CD14-positive monocyte (primary cell): ENCODE data around the gene HEPACAM. TPM values are rescaled to one million over a fixed set of nuclear protein-coding genes. Genes with fewer than 3 reads are reported as not detected.
A peak's percentile ranks its signal among the peaks of the same experiment; 100 is the strongest.

Experiments used
- DNase-seq, 3 donors: peaks; one replicate each; pipeline ENCODE4 v3.0.0-alpha.2; 2011 to 2022
- H2AFZ ChIP-seq: 2 replicates; pipeline ENCODE4 v1.6.0; 2012; ENCODE audit warnings: mild to moderate bottlenecking, low read depth, low read length, inconsistent platforms; ENCODE audit not compliant: insufficient read depth, poor library complexity, severe bottlenecking
- H3K27ac ChIP-seq, 2 donors: 1 replicate in 1 of 2; 2 replicates in 1 of 2; pipeline ENCODE4 v1.5.1; 2012 to 2013; ENCODE audit warnings: low read length in 2 of 2, control low read depth in 1 of 2, inconsistent platforms in 1 of 2, low read depth in 1 of 2, mild to moderate bottlenecking in 1 of 2
- H3K27me3 ChIP-seq, 2 donors: one replicate each; pipeline versions ENCODE4 v1.6.0 to v1.6.1; 2011 to 2013; ENCODE audit warnings: low read length in 2 of 2; ENCODE audit not compliant: control insufficient read depth in 2 of 2, insufficient read depth in 2 of 2
- H3K36me3 ChIP-seq, 2 donors: replicated peaks in 1 of 2; 1 replicate in 1 of 2; 2 replicates in 1 of 2; pipeline versions ENCODE4 v1.5.1 to v1.6.1; 2012 to 2013; ENCODE audit warnings: low read length in 2 of 2, control low read depth in 1 of 2, inconsistent platforms in 1 of 2, mild to moderate bottlenecking in 1 of 2; ENCODE audit not compliant: insufficient read depth in 2 of 2, control insufficient read depth in 1 of 2
- H3K4me1 ChIP-seq, 2 donors: 1 replicate in 1 of 2; 2 replicates in 1 of 2; pipeline versions ENCODE4 v1.5.1 to v1.6.1; 2012 to 2013; ENCODE audit warnings: low read length in 2 of 2, control low read depth in 1 of 2, inconsistent platforms in 1 of 2, mild to moderate bottlenecking in 1 of 2, moderate library complexity in 1 of 2; ENCODE audit not compliant: insufficient read depth in 2 of 2, control insufficient read depth in 1 of 2
- H3K4me2 ChIP-seq: replicated peaks from 2 replicates; pipeline ENCODE3; 2012; ENCODE audit warnings: low read length, moderate library complexity, mild to moderate bottlenecking; ENCODE audit not compliant: poor library complexity, severe bottlenecking; ENCODE audit errors: extremely low read depth
- H3K4me3 ChIP-seq, 3 experiments: fragments of 200-600 bp in 1 of 3; sonication (generic) in 1 of 3; replicated peaks in 1 of 3; 1 replicate in 2 of 3; 2 replicates in 1 of 3; pipeline ENCODE4 v1.5.1; 2011 to 2013; ENCODE audit warnings: low read length in 3 of 3, mild to moderate bottlenecking in 3 of 3, control low read depth in 2 of 3, low read depth in 2 of 3, inconsistent platforms in 1 of 3, moderate library complexity in 1 of 3
- H3K79me2 ChIP-seq: 2 replicates; pipeline ENCODE4 v1.6.0; 2012; ENCODE audit warnings: mild to moderate bottlenecking, control low read depth, inconsistent platforms, low read length, moderate library complexity; ENCODE audit not compliant: insufficient read depth
- H3K9ac ChIP-seq: 2 replicates; pipeline ENCODE4 v1.6.0; 2017; ENCODE audit warnings: low read length, mild to moderate bottlenecking; ENCODE audit not compliant: insufficient read depth, poor library complexity, severe bottlenecking
- H3K9me3 ChIP-seq, 2 donors: replicated peaks in 1 of 2; 1 replicate in 1 of 2; 2 replicates in 1 of 2; pipeline versions ENCODE4 v1.5.1 to v1.6.1; 2012 to 2013; ENCODE audit warnings: low read length in 2 of 2, control low read depth in 1 of 2; ENCODE audit not compliant: control insufficient read depth in 1 of 2, insufficient read depth in 1 of 2
- H4K20me1 ChIP-seq: 2 replicates; pipeline ENCODE4 v1.6.0; 2012; ENCODE audit warnings: mild to moderate bottlenecking, low read length, control low read depth, moderate library complexity; ENCODE audit not compliant: insufficient read depth
- H3K27ac Mint-ChIP-seq, 7 donors: one replicate each; pipeline ENCODE4 v1.8.0; 2020; ENCODE audit warnings: mild to moderate bottlenecking in 7 of 7, mixed read lengths in 7 of 7, moderate library complexity in 6 of 7, inconsistent platforms in 2 of 7
- H3K27me3 Mint-ChIP-seq, 3 donors: one replicate each; pipeline ENCODE4 v1.8.0; 2021 to 2022; ENCODE audit warnings: low read depth in 3 of 3, mild to moderate bottlenecking in 3 of 3, mixed read lengths in 3 of 3, moderate library complexity in 3 of 3, inconsistent platforms in 1 of 3
- H3K36me3 Mint-ChIP-seq, 2 donors: one replicate each; pipeline ENCODE4 v1.8.0; 2020; ENCODE audit warnings: mixed read lengths in 2 of 2, inconsistent platforms in 1 of 2, mild to moderate bottlenecking in 1 of 2
- H3K4me1 Mint-ChIP-seq: one replicate; pipeline ENCODE4 v1.8.0; 2020; ENCODE audit warnings: mild to moderate bottlenecking, mixed read lengths
- H3K4me3 Mint-ChIP-seq, 2 donors: one replicate each; pipeline ENCODE4 v1.8.0; 2020; ENCODE audit warnings: mild to moderate bottlenecking in 2 of 2, mixed read lengths in 2 of 2, moderate library complexity in 1 of 2
- H3K9me3 Mint-ChIP-seq, 7 donors: one replicate each; pipeline ENCODE4 v1.8.0; 2020 to 2022; ENCODE audit warnings: mixed read lengths in 7 of 7, mild to moderate bottlenecking in 6 of 7, moderate library complexity in 6 of 7, inconsistent platforms in 2 of 7
- WGBS: methylation state at CpG from one replicate; pipeline ENCODE4 v1.1.5; 2013; ENCODE audit warnings: missing lambda C conversion rate; ENCODE audit not compliant: insufficient coverage; 5-methylcytosine and 5-hydroxymethylcytosine counted together
- intact Hi-C, 2 donors: fragments of 100-400 bp; cut with micrococcal nuclease; formaldehyde crosslinking; loops; one replicate each; pipeline versions ENCODE4 v1.15.0 to v1.15.1; 2023
- polyA plus RNA-seq, 3 donors: library from polyadenylated mRNA; depleted of rRNA in 1 of 3; unstranded in 2 of 3; stranded (reverse) in 1 of 3; fragments of 300-500 nt in 2 of 3; fragments of >200 nt in 1 of 3; fragmentation: Illumina TruSeq in 2 of 3; gene quantifications; 1 replicate in 2 of 3; 2 replicates in 1 of 3; pipeline ENCODE4 v1.2.3, GENCODE V29; 2012 to 2021
- TF ChIP-seq, protein P1 (sequence below): fragments of 200-600 bp; IDR thresholded peaks from one replicate; pipeline ENCODE4 v1.8.0; 2022; ENCODE audit warnings: antibody characterized with exemption, mild to moderate bottlenecking

HEPACAM gene
- polyA plus RNA-seq, 3 donors = not detected

DNA sequence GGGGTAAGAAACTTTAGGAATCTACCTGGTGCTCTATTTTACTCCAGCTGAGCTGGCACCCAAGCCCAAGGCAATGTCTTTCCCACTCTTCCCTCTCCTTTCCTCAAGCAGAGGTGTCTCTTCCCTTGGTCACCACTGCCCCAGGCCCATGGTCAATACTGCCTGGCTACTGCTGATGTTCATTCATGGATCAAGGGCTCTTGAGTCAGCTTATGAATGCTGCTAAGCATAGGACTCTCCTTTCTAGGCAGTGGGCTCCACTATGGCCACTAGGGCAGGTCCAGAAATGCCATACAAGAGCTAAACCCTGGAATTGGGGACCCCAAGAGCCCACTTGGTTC lies 19.5 kb downstream of the HEPACAM start:
- Histone ChIP-seq H3K4me3 (no peak overlapping the region), H3K9me3 (peaks cover 8 to 12% of the 10 kb centered on the region in 2 donors), H3K36me3 (no peaks in the 10 kb centered on the region), H4K20me1 (no peaks in the 10 kb centered on the region), H3K27me3 (peaks cover 1 to 5% of the 10 kb centered on the region in 2 donors), H3K27ac (no peak overlapping the region), H3K79me2 (no peaks in the 10 kb centered on the region), H2AFZ (no peak overlapping the region), H3K4me2 (no peak overlapping the region), H3K4me1 (peaks cover 1 to 7% of the 10 kb centered on the region in 2 donors), H3K9ac (no peak overlapping the region)
- H3K27me3 Mint-ChIP-seq = peaks cover 10 to 14% (median 10%) of the 10 kb centered on the region in 3 donors
- DNase-seq = no peak
- no peak overlapping the region for H3K27ac Mint-ChIP-seq
- intact Hi-C loops = no loop called here
- TF ChIP-seq, protein P1, sequence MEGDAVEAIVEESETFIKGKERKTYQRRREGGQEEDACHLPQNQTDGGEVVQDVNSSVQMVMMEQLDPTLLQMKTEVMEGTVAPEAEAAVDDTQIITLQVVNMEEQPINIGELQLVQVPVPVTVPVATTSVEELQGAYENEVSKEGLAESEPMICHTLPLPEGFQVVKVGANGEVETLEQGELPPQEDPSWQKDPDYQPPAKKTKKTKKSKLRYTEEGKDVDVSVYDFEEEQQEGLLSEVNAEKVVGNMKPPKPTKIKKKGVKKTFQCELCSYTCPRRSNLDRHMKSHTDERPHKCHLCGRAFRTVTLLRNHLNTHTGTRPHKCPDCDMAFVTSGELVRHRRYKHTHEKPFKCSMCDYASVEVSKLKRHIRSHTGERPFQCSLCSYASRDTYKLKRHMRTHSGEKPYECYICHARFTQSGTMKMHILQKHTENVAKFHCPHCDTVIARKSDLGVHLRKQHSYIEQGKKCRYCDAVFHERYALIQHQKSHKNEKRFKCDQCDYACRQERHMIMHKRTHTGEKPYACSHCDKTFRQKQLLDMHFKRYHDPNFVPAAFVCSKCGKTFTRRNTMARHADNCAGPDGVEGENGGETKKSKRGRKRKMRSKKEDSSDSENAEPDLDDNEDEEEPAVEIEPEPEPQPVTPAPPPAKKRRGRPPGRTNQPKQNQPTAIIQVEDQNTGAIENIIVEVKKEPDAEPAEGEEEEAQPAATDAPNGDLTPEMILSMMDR = no peak
- H3K9me3 Mint-ChIP-seq = peaks cover 4 to 20% (median 13%) of the 10 kb centered on the region in 7 donors
- H3K4me1 Mint-ChIP-seq = peaks cover 26% of the 10 kb centered on the region
- H3K36me3 Mint-ChIP-seq = no peaks in the 10 kb centered on the region
- no peak overlapping the region for H3K4me3 Mint-ChIP-seq

DNA sequence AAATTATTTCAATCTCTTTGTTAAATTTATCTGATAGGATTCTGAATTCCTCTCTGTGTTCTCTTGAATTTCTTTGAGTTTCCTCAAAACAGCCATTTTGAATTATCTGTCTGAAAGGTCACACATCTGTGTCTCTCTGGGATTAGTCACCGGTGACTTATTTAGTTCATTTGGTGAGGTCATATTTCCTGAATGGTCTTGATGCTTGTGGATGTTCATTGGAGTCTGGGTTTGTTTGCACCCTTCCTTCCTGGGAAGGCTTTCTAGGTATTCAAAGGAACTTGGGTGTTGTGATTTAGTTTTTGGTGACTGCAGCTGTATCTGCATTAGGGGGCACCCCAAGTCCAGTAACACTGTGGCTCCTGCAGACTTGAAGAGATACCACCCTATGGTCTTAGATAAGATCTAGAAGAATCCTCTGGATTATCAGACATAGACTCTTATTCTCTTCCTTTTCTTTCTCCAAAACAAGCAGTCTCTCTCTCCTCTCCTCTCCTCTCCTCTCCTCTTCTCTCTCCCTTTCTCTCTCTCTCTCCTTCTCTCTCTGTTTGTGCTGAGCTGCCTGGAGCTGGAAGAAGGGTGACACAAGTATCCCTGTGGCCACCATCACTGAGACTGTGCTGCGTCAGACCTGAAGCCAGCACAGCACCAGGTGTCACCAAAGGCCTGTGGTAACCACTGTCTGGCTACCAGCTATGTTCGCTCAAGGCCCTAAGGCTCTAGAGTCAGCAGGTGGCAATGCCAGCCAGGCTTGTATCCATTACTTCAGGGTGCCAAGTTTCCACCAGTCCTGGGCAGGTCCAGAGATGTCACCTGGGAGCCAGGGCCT lies 20.1 kb downstream of the HEPACAM start:
- Histone ChIP-seq H4K20me1 (no peaks in the 10 kb centered on the region), H3K36me3 (no peaks in the 10 kb centered on the region), H3K9me3 (peaks cover 8 to 12% of the 10 kb centered on the region in 2 donors), H3K4me1 (peaks cover 0 to 2% of the 10 kb centered on the region in 2 donors), H3K4me2 (no peak overlapping the region), H3K27me3 (peaks cover 0 to 3% of the 10 kb centered on the region in 2 donors), H3K27ac (no peak overlapping the region), H3K79me2 (no peaks in the 10 kb centered on the region), H3K9ac (no peak overlapping the region), H2AFZ (no peak overlapping the region), H3K4me3 (no peak overlapping the region)
- peaks cover 6 to 24% (median 13%) of the 10 kb centered on the region in 7 donors for H3K9me3 Mint-ChIP-seq
- peaks cover 7 to 10% (median 9%) of the 10 kb centered on the region in 3 donors for H3K27me3 Mint-ChIP-seq
- no peak overlapping the region for H3K4me3 Mint-ChIP-seq
- WGBS = 93% methylated on average over 3 of the region's 3 CpGs
- TF ChIP-seq, protein P1 = no peak
- no peak for DNase-seq
- peak overlapping the region in 2 of 7 donors; percentile 1 to 37 for H3K27ac Mint-ChIP-seq
- peaks cover 25% of the 10 kb centered on the region for H3K4me1 Mint-ChIP-seq
- H3K36me3 Mint-ChIP-seq = no peaks in the 10 kb centered on the region
- intact Hi-C loops = no loop called here
